Endometrial microvascular endothelial cells (primary cell): ENCODE measurements around the gene RAB30. TPM values are rescaled to one million over a fixed set of nuclear protein-coding genes. Genes with fewer than 3 reads are reported as not detected.

Experiments used
- in situ Hi-C: cut with HindIII; loops from 2 replicates; pipeline ENCODE4 v1.10.0; 2017; ENCODE audit warnings: low sequenced_read_pairs, low pct_unique_long_range_greater_than_20kb; ENCODE audit errors: inconsistent ontology term
- total RNA-seq: library from RNA; depleted of rRNA; stranded (reverse); fragments of >200 nt; gene quantifications from one replicate; pipeline ENCODE4 v1.2.3, GENCODE V29; 2015; ENCODE audit errors: inconsistent ontology term

The RAB30 gene
- total RNA-seq: 4.2 TPM

- in situ Hi-C loops: loop anchor here (25.0 kb wide), 1 partner anchor 91 kb away; the partner anchor contains the start of gene PCF11
Observed at GRCh38 chr11:83071567-83072349, at the start of gene RAB30. Gene RAB30, minus strand, starts transcription at chr11:83071897. Its CDS starts 74,581 bp downstream, at chr11:82997316.

- in situ Hi-C loops: no loop called here
Observed at GRCh38 chr11:83120327-83120726, 48.6 kb upstream of the RAB30 start.

- in situ Hi-C loops: no loop called here
Observed at GRCh38 chr11:83119216-83119615, 47.5 kb upstream of the RAB30 start.

- in situ Hi-C loops: no loop called here
Observed at GRCh38 chr11:83118814-83119213, 47.1 kb upstream of the RAB30 start.

- in situ Hi-C loops: no loop called here
Observed at GRCh38 chr11:83116015-83116641, 44.4 kb upstream of the RAB30 start.

- in situ Hi-C loops: no loop called here
Observed at GRCh38 chr11:83115551-83115950, 43.9 kb upstream of the RAB30 start.

- in situ Hi-C loops: no loop called here
Observed at GRCh38 chr11:83115026-83115425, 43.3 kb upstream of the RAB30 start.

GRCh38 chr11:83112886-83113285, 41.2 kb upstream of the RAB30 start:
- in situ Hi-C loops: no loop called here

- in situ Hi-C loops: no loop called here
Observed at GRCh38 chr11:83105168-83105567, 33.5 kb upstream of the RAB30 start.

GRCh38 chr11:83102834-83103233, 31.1 kb upstream of the RAB30 start:
- in situ Hi-C loops: no loop called here

GRCh38 chr11:83097429-83098075, 25.9 kb upstream of the RAB30 start:
- in situ Hi-C loops: no loop called here

GRCh38 chr11:83093634-83094033, 21.9 kb upstream of the RAB30 start:
- in situ Hi-C loops: no loop called here

- in situ Hi-C loops: no loop called here
Observed at GRCh38 chr11:83092488-83093384, 21.0 kb upstream of the RAB30 start.

- in situ Hi-C loops: no loop called here
Observed at GRCh38 chr11:83088965-83089364, 17.3 kb upstream of the RAB30 start.

GRCh38 chr11:83087035-83087434, 15.3 kb upstream of the RAB30 start:
- in situ Hi-C loops: no loop called here

- in situ Hi-C loops: no loop called here
Observed at GRCh38 chr11:83079820-83080219, 8.1 kb upstream of the RAB30 start.

GRCh38 chr11:83078269-83078668, 6.6 kb upstream of the RAB30 start:
- in situ Hi-C loops: no loop called here

GRCh38 chr11:83073884-83074283, 2.2 kb upstream of the RAB30 start:
- in situ Hi-C loops: loop anchor here (25.0 kb wide), 1 partner anchor 88 kb away; the partner anchor contains the start of gene PCF11

- in situ Hi-C loops: loop anchor here (25.0 kb wide), 1 partner anchor 89 kb away; the partner anchor contains the start of gene PCF11
Observed at GRCh38 chr11:83073258-83073657, 1.6 kb upstream of the RAB30 start.
